GM18526 (cell line): ENCODE results near the gene MINDY1.

Experiments
- POLR2A ChIP-seq: IDR thresholded peaks from 3 replicates; pipeline ENCODE4 v1.6.1; 2011; ENCODE audit not compliant: insufficient read length; ENCODE audit errors: extremely low read depth

MINDY1 gene

DNA sequence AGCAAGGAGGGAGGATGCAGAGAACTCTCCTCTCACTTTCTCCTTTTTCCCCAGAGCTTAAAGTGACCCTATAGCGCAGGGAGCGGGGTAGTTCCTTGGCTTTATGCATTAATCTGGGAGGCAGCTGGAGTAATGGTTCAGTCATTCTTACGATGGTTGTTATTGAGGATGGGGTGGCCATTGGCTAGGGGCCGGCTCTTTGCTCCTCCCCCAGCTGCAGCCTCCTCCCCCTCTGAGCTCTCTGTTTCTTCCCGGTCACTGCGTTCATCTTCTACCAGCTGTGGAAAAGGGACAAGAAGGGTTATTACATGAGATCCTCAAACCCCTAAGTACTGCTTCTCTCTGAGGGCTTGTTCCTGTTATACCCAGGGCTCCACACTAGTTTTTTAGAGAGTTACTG, 40.7 kb downstream of the MINDY1 start:
- no peak for TF ChIP-seq POLR2A

DNA sequence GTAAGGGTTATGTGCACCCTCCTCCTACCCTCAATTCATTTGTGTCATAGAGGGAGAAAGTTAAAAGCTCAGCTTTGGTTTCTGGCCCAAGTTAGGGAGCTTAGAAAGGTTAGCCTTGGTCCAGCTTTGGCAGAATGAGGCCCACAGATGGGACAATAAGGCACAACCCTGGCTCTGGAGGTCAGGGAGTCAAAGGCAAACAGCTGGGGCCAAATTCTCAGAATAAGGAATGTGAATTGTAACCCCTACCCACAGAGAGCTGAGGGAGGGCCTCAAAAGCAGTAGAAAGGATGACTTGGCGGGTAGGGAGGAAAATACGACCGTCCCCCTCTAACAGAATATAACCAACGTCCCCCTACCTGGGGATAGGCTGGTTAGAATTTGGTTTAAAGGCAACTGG, 41.1 kb downstream of the MINDY1 start:
- TF ChIP-seq POLR2A: no peak

- no peak for TF ChIP-seq POLR2A
These were observed 42.6 kb downstream of the MINDY1 start for GRCh38 chr1:150964164-150964489.

- TF ChIP-seq POLR2A: no peak
These were observed 43.2 kb downstream of the MINDY1 start for GRCh38 chr1:150963321-150964163.

- TF ChIP-seq POLR2A: no peak
These were observed 44.9 kb downstream of the MINDY1 start for GRCh38 chr1:150961756-150962155.

GRCh38 chr1:150960646-150961045, 46.1 kb downstream of the MINDY1 start:
- no peak for TF ChIP-seq POLR2A

- no peak for TF ChIP-seq POLR2A
These were observed 49.0 kb downstream of the MINDY1 start for GRCh38 chr1:150957666-150958065.

DNA sequence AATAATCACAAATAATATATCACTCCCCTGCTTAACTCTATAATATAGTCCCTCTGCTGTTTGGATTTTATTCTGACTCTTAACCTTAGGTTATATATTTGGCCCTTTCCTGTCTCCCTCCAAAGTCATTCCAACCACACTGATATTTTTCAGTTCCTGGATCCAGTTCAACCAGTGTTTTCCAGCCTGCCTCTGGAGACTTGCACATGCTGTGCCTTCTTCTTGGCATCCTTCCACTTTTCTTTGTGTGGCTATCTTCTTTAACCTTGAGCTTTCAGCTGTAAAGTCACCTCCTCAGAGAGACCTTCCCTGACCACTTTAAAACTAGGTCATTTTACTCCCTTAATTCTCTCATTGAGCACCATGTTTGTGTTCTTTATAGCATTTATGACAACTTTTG, 51.4 kb downstream of the MINDY1 start:
- no peak for TF ChIP-seq POLR2A

GRCh38 chr1:150954708-150955107, 52.0 kb downstream of the MINDY1 start:
- TF ChIP-seq POLR2A: no peak
